HepG2 (cell line): ENCODE data around the gene OR10H1.

Experiments
- BRD4 ChIP-seq: sonication (generic); formaldehyde crosslinking; IDR thresholded peaks from 2 replicates; pipeline ENCODE4 v1.4.0; 2020; ENCODE audit warnings: missing genetic modification reagents
- CTCF ChIP-seq: sonication (generic); formaldehyde crosslinking; IDR thresholded peaks from 2 replicates; pipeline ENCODE4 v1.5.0; 2020; ENCODE audit warnings: mild to moderate bottlenecking, missing genetic modification reagents, moderate library complexity
- ELF4 ChIP-seq: sonication (generic); formaldehyde crosslinking; IDR thresholded peaks from 2 replicates; pipeline ENCODE4 v1.5.0; 2020; ENCODE audit warnings: missing genetic modification reagents, mild to moderate bottlenecking, moderate library complexity, borderline replicate concordance
- HDAC2 ChIP-seq: sonication (generic); formaldehyde crosslinking; IDR thresholded peaks from 2 replicates; pipeline ENCODE4 v1.4.0; 2020; ENCODE audit warnings: missing genetic modification reagents
- PHB2 ChIP-seq: fragments of 450-650 bp; IDR thresholded peaks from 2 replicates; pipeline ENCODE4 v1.6.1; 2018; ENCODE audit not compliant: partially characterized antibody
- PITX1 ChIP-seq: sonication (generic); formaldehyde crosslinking; IDR thresholded peaks from 2 replicates; pipeline ENCODE4 v1.5.1; 2020; ENCODE audit warnings: mild to moderate bottlenecking, missing genetic modification reagents
- RBFOX2 ChIP-seq: fragments of 200-400 bp; formaldehyde crosslinking; IDR thresholded peaks from 2 replicates; pipeline ENCODE4 v1.6.1; 2017; ENCODE audit warnings: low read depth, mild to moderate bottlenecking, low read length
- ZNF24 ChIP-seq: fragments of 450-650 bp; IDR thresholded peaks from 2 replicates; pipeline ENCODE4 v1.6.1; 2017; ENCODE audit warnings: antibody characterized with exemption, mild to moderate bottlenecking
- ZNF598 ChIP-seq: sonication (generic); formaldehyde crosslinking; IDR thresholded peaks from 2 replicates; pipeline ENCODE4 v1.5.1; 2020; ENCODE audit warnings: mild to moderate bottlenecking, missing genetic modification reagents, borderline replicate concordance
- ZSCAN29 ChIP-seq: sonication (generic); formaldehyde crosslinking; conservative IDR thresholded peaks from 2 replicates; pipeline ENCODE4 v1.4.0; 2020; ENCODE audit warnings: mild to moderate bottlenecking, missing genetic modification reagents

GRCh38 chr19:15841875-15842569 lies 26.6 kb upstream of the OR10H1 start:
- TF ChIP-seq ELF4 (CRISPR knock-in tag) (no peak), BRD4 (CRISPR knock-in tag) (no peak), ZNF24 (no peak), PHB2 (no peak), CTCF (CRISPR knock-in tag) (peak; percentile 40), HDAC2 (CRISPR knock-in tag) (no peak), ZSCAN29 (CRISPR knock-in tag) (no peak), PITX1 (no peak), RBFOX2 (no peak), ZNF598 (CRISPR knock-in tag) (no peak)
